HCT116 (cell line): ENCODE measurements around the gene STIM2. TPM values are rescaled to one million over a fixed set of nuclear protein-coding genes. Genes with fewer than 3 reads are reported as not detected.
A peak's percentile ranks its signal among the peaks of the same experiment; 100 is the strongest.

ENCODE experiments used
- ATAC-seq: fragments of 200-7000 bp; cut with Tn5 transposase; 2 replicates; pipeline ENCODE4 v1.9.1; 2020; ENCODE audit warnings: mild to moderate bottlenecking, moderate library complexity
- BruUV-seq: library from RNA; stranded (reverse); fragments of 400-500 nt; replicated peaks from 2 replicates; lab custom pipeline; 2021; lab: Mats Ljungman, UMichigan
- CTCF ChIA-PET: fragments of 300-600 bp; sonication (Branson Sonifier 250); formaldehyde crosslinking; loops from one replicate; lab custom pipeline; 2021; ENCODE audit warnings: antibody characterized with exemption; lab: Charles Lee
- POLR2A ChIA-PET: fragments of 300-600, 350-600 bp; sonication (Branson Sonifier 250); formaldehyde crosslinking; loops from one replicate; lab custom pipeline; 2021; ENCODE audit warnings: antibody characterized with exemption; lab: Charles Lee
- RAD21 ChIA-PET, 2 experiments: fragments of 300-600 bp; sonication (Branson Sonifier 250); formaldehyde crosslinking; loops; one replicate each; lab custom pipeline; 2023; ENCODE audit warnings: low total read pairs in 2 of 2; ENCODE audit not compliant: uncharacterized antibody in 2 of 2, unreplicated experiment in 2 of 2, low non-redundant PET in 1 of 2; lab: Charles Lee
- DNase-seq: peaks from one replicate; pipeline ENCODE4 v3.0.0-alpha.2; 2010; ENCODE audit warnings: low read depth, low spot score
- H2AFZ ChIP-seq: fragments of 200-600 bp; shearing (Covaris generic), sonication (generic); 2 replicates; pipeline ENCODE4 v1.6.1; 2017; ENCODE audit warnings: low read depth, mixed run types, mixed read lengths, antibody characterized with exemption, low read length; ENCODE audit not compliant: poor library complexity, severe bottlenecking
- H3K27ac ChIP-seq: 2 replicates; pipeline ENCODE4 v1.5.1; 2012; ENCODE audit warnings: low read depth, low read length
- H3K27me3 ChIP-seq: fragments of 200-600 bp; sonication (generic); 2 replicates; pipeline ENCODE4 v1.6.1; 2016; ENCODE audit warnings: mixed run types, low read length, mixed read lengths; ENCODE audit not compliant: insufficient read depth
- H3K36me3 ChIP-seq, 2 experiments: fragments of 200-500 bp in 1 of 2; fragments of 200-600 bp in 1 of 2; sonication (Bioruptor generic) in 1 of 2; sonication (generic) in 1 of 2; 2 replicates each; pipeline versions ENCODE4 v1.5.1 to v1.6.1; 2014 to 2016; ENCODE audit warnings: low read length in 2 of 2, inconsistent platforms in 1 of 2, mixed read lengths in 1 of 2, mixed run types in 1 of 2; ENCODE audit not compliant: insufficient read depth in 2 of 2, control insufficient read depth in 1 of 2
- H3K4me1 ChIP-seq, 2 experiments: fragments of 200-600 bp in 1 of 2; sonication (generic) in 1 of 2; 2 replicates each; pipeline versions ENCODE4 v1.5.1 to v1.6.1; 2012 to 2017; ENCODE audit warnings: low read length in 2 of 2, inconsistent platforms in 1 of 2, mild to moderate bottlenecking in 1 of 2, mixed read lengths in 1 of 2, mixed run types in 1 of 2, moderate library complexity in 1 of 2; ENCODE audit not compliant: insufficient read depth in 2 of 2, control insufficient read depth in 1 of 2
- H3K4me2 ChIP-seq: fragments of 200-600 bp; sonication (generic); 2 replicates; pipeline ENCODE4 v1.6.1; 2017; ENCODE audit warnings: mixed run types, low read length, mixed read lengths
- H3K4me3 ChIP-seq, 2 experiments: fragments of 200-600 bp in 1 of 2; sonication (generic) in 1 of 2; replicated peaks in 1 of 2; 2 replicates each; pipeline ENCODE4 v1.5.1; 2011 to 2016; ENCODE audit warnings: low read length in 2 of 2, control low read depth in 1 of 2, low read depth in 1 of 2, mild to moderate bottlenecking in 1 of 2, mixed read lengths in 1 of 2, mixed run types in 1 of 2
- H3K79me2 ChIP-seq: fragments of 200-600 bp; sonication (generic); 2 replicates; pipeline ENCODE4 v1.6.1; 2017; ENCODE audit warnings: mild to moderate bottlenecking, mixed run types, low read length, moderate library complexity, mixed read lengths; ENCODE audit not compliant: insufficient read depth
- H3K9ac ChIP-seq: fragments of 200-600 bp; sonication (generic); 2 replicates; pipeline ENCODE4 v1.6.1; 2016; ENCODE audit warnings: low read length, mixed read lengths
- H3K9me2 ChIP-seq: fragments of 200-600 bp; sonication (generic), shearing (Covaris generic); 2 replicates; pipeline ENCODE4 v1.6.1; 2017; ENCODE audit warnings: mixed run types, mild to moderate bottlenecking, moderate library complexity; ENCODE audit not compliant: insufficient read depth
- H3K9me3 ChIP-seq, 2 experiments: fragments of 200-500 bp in 1 of 2; fragments of 200-600 bp in 1 of 2; sonication (Bioruptor generic) in 1 of 2; sonication (generic) in 1 of 2; 2 replicates each; pipeline ENCODE4 v1.6.1; 2014 to 2017; ENCODE audit warnings: low read length in 2 of 2, mixed read lengths in 2 of 2, inconsistent platforms in 1 of 2, low read depth in 1 of 2, mild to moderate bottlenecking in 1 of 2, mixed run types in 1 of 2, moderate library complexity in 1 of 2; ENCODE audit not compliant: control insufficient read depth in 1 of 2, insufficient read depth in 1 of 2
- H4K20me1 ChIP-seq: fragments of 200-600 bp; sonication (generic), shearing (Covaris generic); 2 replicates; pipeline ENCODE4 v1.6.1; 2017; ENCODE audit warnings: mixed run types, mild to moderate bottlenecking, moderate library complexity; ENCODE audit not compliant: insufficient read depth
- ATF3 ChIP-seq: IDR thresholded peaks from 2 replicates; pipeline ENCODE4 v1.6.1; 2012
- CEBPB ChIP-seq: IDR thresholded peaks from 2 replicates; pipeline ENCODE4 v1.6.1; 2012; ENCODE audit warnings: low read depth
- CTCF ChIP-seq, 3 experiments: fragments of 200-600 bp in 1 of 3; sonication (generic) in 1 of 3; IDR thresholded peaks in 2 of 3; conservative IDR thresholded peaks in 1 of 3; 2 replicates each; pipeline ENCODE4 v1.5.1; 2012 to 2017; ENCODE audit warnings: low read depth in 2 of 3, low read length in 2 of 3, antibody characterized with exemption in 1 of 3, borderline replicate concordance in 1 of 3, control low read depth in 1 of 3, mild to moderate bottlenecking in 1 of 3, mixed read lengths in 1 of 3, mixed run types in 1 of 3, moderate library complexity in 1 of 3; ENCODE audit not compliant: insufficient read depth in 1 of 3
- EZH2phosphoT487 ChIP-seq: fragments of 200-600 bp; IDR thresholded peaks from 2 replicates; pipeline ENCODE4 v1.6.1; 2018; ENCODE audit warnings: antibody characterized with exemption, borderline replicate concordance
- JUND ChIP-seq: IDR thresholded peaks from 2 replicates; pipeline ENCODE4 v1.6.1; 2012
- POLR2AphosphoS5 ChIP-seq: IDR thresholded peaks from 2 replicates; pipeline ENCODE4 v1.6.1; 2011; ENCODE audit warnings: mild to moderate bottlenecking, low read depth, low read length, moderate library complexity
- SIN3A ChIP-seq: IDR thresholded peaks from 2 replicates; pipeline ENCODE4 v1.6.1; 2012; ENCODE audit warnings: low read depth
- SP1 ChIP-seq: IDR thresholded peaks from 2 replicates; pipeline ENCODE4 v1.6.1; 2012; ENCODE audit warnings: low read depth
- YY1 ChIP-seq: IDR thresholded peaks from 2 replicates; pipeline ENCODE4 v1.6.1; 2011; ENCODE audit warnings: low read length, low read depth, moderate library complexity, mild to moderate bottlenecking; ENCODE audit not compliant: insufficient replicate concordance; ENCODE audit errors: extremely low read depth
- ZNF274 ChIP-seq: fragments of 200-500 bp; sonication (Bioruptor generic); IDR thresholded peaks from 2 replicates; pipeline ENCODE4 v1.6.1; 2014; ENCODE audit warnings: mild to moderate bottlenecking, low read depth, low read length, inconsistent platforms
- intact Hi-C: fragments of 100-400 bp; cut with micrococcal nuclease; formaldehyde crosslinking; loops from 2 replicates; pipeline ENCODE4 v1.10.0; 2022
- total RNA-seq: library from RNA; stranded (reverse); gene quantifications from one replicate; pipeline ENCODE4 v1.2.1, GENCODE V29; 2021; ENCODE audit not compliant: unreplicated experiment
- TF ChIP-seq, protein P1 (sequence below): IDR thresholded peaks from 2 replicates; pipeline ENCODE4 v1.6.1; 2011; ENCODE audit warnings: mild to moderate bottlenecking, low read length, moderate library complexity; ENCODE audit not compliant: insufficient replicate concordance; ENCODE audit errors: extremely low read depth
- TF ChIP-seq, protein P2 (sequence below): IDR thresholded peaks from 2 replicates; pipeline ENCODE4 v1.6.1; 2012

STIM2 gene
- total RNA-seq, 1 experiment from 2014 or later: 65.9 TPM

DNA sequence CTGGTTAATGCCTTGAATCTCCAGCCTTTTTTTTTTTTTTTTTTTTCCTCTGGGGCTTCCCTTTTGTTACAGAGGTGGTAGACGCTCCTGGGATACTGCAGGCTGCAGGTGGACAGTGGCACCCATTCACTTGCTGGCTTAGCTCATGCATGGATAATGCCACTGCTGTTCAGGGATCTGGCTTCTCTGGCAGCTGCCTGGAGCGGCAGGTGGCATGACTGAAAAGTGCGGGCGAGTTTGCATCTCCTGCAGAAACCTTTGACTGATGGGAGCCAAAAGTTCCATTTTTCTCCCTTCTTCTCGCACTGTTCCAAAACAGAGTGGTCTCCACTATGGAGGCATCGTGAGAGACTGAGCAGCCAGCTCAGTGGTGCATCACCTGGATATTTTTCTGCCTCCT is 5.9 kb upstream of the STIM2 start (continued):
- TF ChIP-seq CTCF (IDR thresholded peaks at IDR 0.05 in 2 of 3, conservative IDR thresholded peaks at IDR 0.05 in 1 of 3; ENCODE audit: borderline replicate concordance in 1 of 3, insufficient read depth in 1 of 3, low read depth in 2 of 3, low read length in 2 of 3) (no peak), ZNF274 (no peak), CEBPB (no peak), JUND (no peak), SP1 (no peak)

DNA sequence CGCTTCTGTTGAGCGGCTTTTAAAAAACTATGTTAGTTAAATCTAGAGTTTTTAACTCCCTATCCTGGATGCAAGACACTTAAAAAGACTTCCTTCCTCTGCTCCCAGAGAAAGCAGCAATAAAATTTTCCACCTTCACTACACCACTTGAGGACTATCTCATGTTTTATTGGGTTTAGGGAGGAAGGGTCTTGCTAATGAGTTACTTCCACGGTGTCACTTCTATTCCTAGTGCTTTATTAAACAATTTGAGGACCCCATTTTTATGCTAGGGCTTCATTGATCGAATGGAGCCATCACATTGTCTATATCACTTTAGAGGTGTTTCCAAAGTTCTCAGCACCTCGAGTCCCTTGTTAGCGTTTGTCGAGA is 3.7 kb upstream of the STIM2 start:
- ChIA-PET CTCF (no interaction called here), RAD21 (no interaction called here), POLR2A (no interaction called here)
- TF ChIP-seq POLR2AphosphoS5 (no peak), EZH2phosphoT487 (no peak), CEBPB (no peak), ZNF274 (no peak), SIN3A (no peak), YY1 (no peak), ATF3 (no peak)
- TF ChIP-seq, protein P1, sequence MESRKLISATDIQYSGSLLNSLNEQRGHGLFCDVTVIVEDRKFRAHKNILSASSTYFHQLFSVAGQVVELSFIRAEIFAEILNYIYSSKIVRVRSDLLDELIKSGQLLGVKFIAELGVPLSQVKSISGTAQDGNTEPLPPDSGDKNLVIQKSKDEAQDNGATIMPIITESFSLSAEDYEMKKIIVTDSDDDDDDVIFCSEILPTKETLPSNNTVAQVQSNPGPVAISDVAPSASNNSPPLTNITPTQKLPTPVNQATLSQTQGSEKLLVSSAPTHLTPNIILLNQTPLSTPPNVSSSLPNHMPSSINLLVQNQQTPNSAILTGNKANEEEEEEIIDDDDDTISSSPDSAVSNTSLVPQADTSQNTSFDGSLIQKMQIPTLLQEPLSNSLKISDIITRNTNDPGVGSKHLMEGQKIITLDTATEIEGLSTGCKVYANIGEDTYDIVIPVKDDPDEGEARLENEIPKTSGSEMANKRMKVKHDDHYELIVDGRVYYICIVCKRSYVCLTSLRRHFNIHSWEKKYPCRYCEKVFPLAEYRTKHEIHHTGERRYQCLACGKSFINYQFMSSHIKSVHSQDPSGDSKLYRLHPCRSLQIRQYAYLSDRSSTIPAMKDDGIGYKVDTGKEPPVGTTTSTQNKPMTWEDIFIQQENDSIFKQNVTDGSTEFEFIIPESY: no peak
- TF ChIP-seq, protein P2, sequence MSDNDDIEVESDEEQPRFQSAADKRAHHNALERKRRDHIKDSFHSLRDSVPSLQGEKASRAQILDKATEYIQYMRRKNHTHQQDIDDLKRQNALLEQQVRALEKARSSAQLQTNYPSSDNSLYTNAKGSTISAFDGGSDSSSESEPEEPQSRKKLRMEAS: no peak
- DNase-seq: no peak
- BruUV-seq: TSS peak; percentile 72
- no peak overlapping the region for H3K27ac ChIP-seq
- H3K9me3 ChIP-seq: no peaks in the 10 kb centered on the region
- no peaks in the 10 kb centered on the region for H3K27me3 ChIP-seq
- ATAC-seq: no peak
- peak overlapping the region; percentile 24 for H2AFZ ChIP-seq
- peak overlapping the region; percentile 81 for H3K9ac ChIP-seq
- peak overlapping the region; percentile 95 for H3K4me2 ChIP-seq
- H4K20me1 ChIP-seq: no peaks in the 10 kb centered on the region
- no peaks in the 10 kb centered on the region for H3K9me2 ChIP-seq
- peaks cover 24% of the 10 kb centered on the region for H3K79me2 ChIP-seq
- H3K4me1 ChIP-seq: peaks cover 13 to 28% of the 10 kb centered on the region in 2 experiments
- intact Hi-C loops: no loop called here
- H3K4me3 ChIP-seq: peak overlapping the region; percentile 47 to 94
- no peaks in the 10 kb centered on the region for H3K36me3 ChIP-seq
